Tibial nerve (tissue), 4 donors: Measurements from ENCODE around the gene HKDC1.

Experiments
- EP300 ChIP-seq, 2 donors: sonication (generic); formaldehyde crosslinking; IDR thresholded peaks; one replicate each; pipeline ENCODE4 v1.6.1; 2017; ENCODE audit warnings: antibody characterized with exemption in 2 of 2, mild to moderate bottlenecking in 1 of 2
- POLR2A ChIP-seq, 2 donors: fragments of 450-650 bp; IDR thresholded peaks; one replicate each; pipeline ENCODE4 v1.6.1; 2017; ENCODE audit warnings: antibody characterized with exemption in 2 of 2, mild to moderate bottlenecking in 2 of 2, moderate library complexity in 2 of 2
- TF ChIP-seq, protein P1 (sequence below), 5 experiments: fragments of 200-600 bp in 3 of 5; fragments of 450-650 bp in 2 of 5; sonication (generic) in 3 of 5; IDR thresholded peaks; one replicate each; pipeline ENCODE4 v1.5.1; 2016 to 2019; ENCODE audit warnings: antibody characterized with exemption in 5 of 5, mild to moderate bottlenecking in 3 of 5, moderate library complexity in 2 of 5

DNA sequence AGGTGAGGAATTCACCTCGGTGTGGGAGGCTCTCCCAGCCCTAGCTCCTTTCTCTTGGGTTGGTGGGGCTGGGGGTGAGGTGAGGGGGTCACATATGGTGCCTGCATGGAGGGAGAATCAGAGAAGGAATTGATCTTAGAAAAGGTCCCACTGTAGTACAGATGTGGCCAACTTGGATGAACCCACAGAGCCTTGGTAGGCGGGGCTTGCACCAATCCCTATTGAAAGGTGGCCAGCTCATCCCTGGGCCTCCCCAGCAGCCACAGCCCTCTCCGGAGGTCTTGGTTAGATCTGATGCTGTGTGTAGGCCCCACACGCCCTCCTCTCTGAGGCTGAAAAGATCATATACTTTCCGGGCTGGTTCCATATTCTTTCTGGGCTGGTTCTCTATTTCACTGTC is 19.0 kb downstream of the HKDC1 start:
- TF ChIP-seq POLR2A (IDR thresholded peaks at IDR 0.05) = no peak
- TF ChIP-seq, protein P1, sequence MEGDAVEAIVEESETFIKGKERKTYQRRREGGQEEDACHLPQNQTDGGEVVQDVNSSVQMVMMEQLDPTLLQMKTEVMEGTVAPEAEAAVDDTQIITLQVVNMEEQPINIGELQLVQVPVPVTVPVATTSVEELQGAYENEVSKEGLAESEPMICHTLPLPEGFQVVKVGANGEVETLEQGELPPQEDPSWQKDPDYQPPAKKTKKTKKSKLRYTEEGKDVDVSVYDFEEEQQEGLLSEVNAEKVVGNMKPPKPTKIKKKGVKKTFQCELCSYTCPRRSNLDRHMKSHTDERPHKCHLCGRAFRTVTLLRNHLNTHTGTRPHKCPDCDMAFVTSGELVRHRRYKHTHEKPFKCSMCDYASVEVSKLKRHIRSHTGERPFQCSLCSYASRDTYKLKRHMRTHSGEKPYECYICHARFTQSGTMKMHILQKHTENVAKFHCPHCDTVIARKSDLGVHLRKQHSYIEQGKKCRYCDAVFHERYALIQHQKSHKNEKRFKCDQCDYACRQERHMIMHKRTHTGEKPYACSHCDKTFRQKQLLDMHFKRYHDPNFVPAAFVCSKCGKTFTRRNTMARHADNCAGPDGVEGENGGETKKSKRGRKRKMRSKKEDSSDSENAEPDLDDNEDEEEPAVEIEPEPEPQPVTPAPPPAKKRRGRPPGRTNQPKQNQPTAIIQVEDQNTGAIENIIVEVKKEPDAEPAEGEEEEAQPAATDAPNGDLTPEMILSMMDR (IDR thresholded peaks at IDR 0.05) = no peak
- TF ChIP-seq EP300 (IDR thresholded peaks at IDR 0.05) = no peak
